ENCODE measurements around the gene CAMTA1.

Gene CAMTA1

DNA sequence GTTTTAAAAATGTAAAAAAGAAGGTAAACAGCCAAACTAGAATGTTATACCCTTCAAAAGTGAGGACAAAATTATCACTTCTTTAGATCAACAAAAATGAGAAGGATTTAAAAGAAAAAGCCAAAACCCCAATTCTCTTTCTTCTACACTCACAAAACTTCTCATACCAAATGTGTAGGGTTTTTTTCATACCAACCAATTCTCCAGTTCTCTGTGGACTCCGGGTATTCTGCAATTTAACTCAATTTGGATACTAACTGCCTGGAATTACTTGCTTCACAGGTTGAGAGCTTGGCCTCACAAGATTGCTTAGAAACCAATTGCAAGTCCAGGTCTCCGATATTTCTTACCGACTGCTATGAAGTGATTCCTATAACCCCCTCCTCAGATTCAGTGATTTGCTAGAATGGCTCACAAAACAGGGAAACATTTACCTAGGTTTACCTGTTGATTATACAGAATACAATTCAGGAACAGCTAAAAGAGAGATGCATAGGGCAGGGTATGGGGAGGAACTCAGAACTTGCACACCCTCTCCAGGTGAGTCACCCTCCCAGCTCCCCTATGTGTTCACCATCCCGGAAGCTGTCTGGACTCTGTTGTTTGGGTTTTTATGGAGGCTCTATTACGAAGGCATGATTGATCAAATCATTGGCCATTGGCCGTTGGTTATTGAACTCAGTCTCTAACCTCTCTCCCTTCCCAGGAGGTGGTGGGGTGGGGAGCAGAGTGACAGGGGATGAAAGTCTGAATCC lies 67.1 kb downstream of the CAMTA1 start:
- DNase-seq = no peak

GRCh38 chr1:6854166-6854565 lies 68.9 kb downstream of the CAMTA1 start:
- no peak for DNase-seq

DNA sequence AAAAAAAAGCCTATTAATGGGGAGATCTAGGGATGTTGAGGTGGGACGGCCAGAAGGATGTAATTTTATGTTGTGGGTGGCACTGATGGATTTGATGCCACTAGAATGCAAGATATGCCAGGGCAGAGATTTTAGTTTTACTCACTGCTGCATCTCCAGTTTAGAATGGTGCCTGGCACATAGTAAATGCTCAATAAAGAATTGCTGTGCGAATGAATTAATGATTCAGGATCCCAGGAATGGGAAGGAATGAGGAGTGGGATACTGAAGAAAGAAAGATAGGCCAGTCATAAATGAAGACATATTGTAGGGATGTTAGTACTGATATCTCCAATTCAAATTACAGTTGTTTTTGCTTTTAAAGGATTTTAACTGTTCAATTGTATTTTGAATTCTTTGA lies 72.6 kb downstream of the CAMTA1 start:
- DNase-seq = no peak

GRCh38 chr1:6858596-6858995 lies 73.3 kb downstream of the CAMTA1 start:
- DNase-seq = no peak

GRCh38 chr1:6859415-6860343 lies 74.4 kb downstream of the CAMTA1 start:
- no peak for DNase-seq

DNA sequence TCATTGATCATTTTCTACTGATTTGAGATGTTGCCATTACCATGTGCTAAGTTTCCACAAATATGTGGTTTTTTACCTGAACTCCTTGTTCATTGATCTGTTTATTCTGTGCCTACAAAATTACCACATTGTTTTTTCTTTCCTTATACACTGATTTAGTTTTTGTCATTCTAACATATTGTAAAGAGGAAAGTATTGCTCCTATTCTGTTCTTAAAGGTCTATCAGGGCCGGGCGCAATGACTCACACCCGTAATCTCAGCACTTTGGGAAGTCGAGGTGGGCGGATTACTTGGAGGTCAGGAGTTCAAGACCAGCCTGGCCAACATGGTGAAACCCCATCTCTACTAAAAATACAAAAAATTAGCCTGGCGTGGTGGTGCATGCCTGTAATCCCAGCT lies 75.1 kb downstream of the CAMTA1 start:
- no peak for DNase-seq

DNA sequence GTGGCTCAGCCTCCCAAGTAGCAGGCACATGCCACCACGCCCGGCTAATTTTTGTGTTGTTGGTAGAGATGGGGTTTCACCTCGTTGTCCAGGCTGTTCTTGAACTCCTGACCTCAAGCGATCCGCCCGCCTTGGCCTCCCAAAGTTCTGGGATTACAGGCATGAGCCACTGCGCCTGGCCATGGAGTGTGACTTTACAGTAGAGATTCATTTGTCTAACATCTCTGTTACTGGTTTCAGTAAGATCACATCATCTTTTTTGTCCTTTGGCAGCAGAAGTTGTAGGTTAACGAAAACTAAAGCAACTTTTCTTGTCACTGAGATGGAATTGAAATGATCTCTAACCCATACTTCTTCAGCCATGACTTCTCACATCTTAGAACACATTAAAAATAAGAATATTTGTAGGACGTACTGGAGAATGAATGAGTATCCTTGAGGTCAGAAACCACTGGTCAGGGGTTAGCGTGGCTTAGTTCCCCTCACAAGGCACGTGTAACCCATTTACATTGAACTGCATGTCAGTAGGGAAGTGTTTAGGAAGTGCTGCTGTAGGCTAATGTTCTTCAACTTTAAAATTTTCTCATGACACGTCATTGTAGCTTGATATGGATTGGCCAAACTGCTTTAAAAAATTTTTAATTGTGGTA lies 75.9 kb downstream of the CAMTA1 start:
- no peak for DNase-seq

GRCh38 chr1:6862906-6863305 lies 77.7 kb downstream of the CAMTA1 start:
- no peak for DNase-seq

- DNase-seq = no peak
Observed at GRCh38 chr1:6864166-6864565, 78.9 kb downstream of the CAMTA1 start.

- DNase-seq = no peak
Observed at GRCh38 chr1:6866825-6867224, 81.6 kb downstream of the CAMTA1 start.

GRCh38 chr1:6867321-6867720 lies 82.1 kb downstream of the CAMTA1 start:
- no peak for DNase-seq

- no peak for DNase-seq
Observed at GRCh38 chr1:6867729-6868659, 82.7 kb downstream of the CAMTA1 start.

GRCh38 chr1:6868660-6869380 lies 83.6 kb downstream of the CAMTA1 start:
- no peak for DNase-seq

DNA sequence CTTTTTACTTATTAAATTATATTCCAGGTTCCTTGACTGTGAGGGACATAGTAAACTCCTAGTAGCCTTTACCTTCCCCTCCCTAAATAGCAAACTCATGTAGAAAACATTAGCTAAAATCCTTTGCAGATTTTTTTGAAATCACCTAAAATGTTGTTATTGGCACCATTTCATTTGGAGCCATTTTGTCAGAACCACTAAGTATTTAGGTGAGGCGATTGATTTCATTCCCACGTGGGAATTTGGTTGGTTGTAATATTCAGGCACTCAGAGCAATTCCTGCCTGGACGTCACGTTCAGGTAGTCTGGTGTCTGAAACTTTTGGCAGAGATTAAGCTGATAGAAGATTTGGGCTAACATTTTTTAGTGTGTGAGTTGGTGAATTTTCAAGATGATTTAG lies 84.3 kb downstream of the CAMTA1 start:
- no peak for DNase-seq

DNA sequence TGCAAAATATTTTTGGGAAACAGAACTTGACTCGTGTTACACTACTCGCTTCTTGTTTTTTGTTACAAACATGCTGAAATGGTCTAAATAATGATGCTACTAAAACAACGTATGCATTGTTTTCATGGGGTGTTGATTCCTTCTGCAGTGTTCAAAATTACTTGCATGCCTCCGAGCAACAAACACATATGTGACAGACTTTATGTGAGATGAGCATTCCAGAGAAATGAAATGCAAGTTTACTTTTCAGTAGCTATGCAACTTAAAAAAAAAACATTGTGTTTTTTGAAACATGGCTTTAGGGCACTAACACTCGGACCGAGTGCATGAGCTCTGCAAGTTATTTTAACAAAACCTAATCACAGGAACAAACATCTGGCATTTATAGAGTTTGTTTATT lies 84.8 kb downstream of the CAMTA1 start:
- DNase-seq = no peak

DNA sequence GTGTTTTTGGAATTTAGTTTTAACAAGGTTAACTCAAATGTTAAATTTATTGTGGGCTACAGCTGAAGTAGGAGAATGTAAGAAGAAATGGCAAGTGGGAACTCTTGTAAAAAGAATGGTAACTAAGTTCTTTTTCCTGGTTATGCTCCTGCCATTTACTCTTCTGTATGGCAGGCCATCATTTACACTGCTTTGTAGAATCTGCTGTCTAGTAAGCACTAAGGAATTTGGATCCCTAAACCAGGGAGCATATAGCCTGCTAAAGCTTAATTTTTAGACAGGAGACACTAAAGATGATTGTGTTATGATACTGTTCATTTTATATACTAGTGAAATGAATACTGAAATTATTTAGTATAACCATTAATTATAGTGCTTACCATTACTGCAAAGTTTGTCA lies 85.3 kb downstream of the CAMTA1 start:
- DNase-seq = no peak

- no peak for DNase-seq
Observed at GRCh38 chr1:6871300-6871972, 86.2 kb downstream of the CAMTA1 start.

DNA sequence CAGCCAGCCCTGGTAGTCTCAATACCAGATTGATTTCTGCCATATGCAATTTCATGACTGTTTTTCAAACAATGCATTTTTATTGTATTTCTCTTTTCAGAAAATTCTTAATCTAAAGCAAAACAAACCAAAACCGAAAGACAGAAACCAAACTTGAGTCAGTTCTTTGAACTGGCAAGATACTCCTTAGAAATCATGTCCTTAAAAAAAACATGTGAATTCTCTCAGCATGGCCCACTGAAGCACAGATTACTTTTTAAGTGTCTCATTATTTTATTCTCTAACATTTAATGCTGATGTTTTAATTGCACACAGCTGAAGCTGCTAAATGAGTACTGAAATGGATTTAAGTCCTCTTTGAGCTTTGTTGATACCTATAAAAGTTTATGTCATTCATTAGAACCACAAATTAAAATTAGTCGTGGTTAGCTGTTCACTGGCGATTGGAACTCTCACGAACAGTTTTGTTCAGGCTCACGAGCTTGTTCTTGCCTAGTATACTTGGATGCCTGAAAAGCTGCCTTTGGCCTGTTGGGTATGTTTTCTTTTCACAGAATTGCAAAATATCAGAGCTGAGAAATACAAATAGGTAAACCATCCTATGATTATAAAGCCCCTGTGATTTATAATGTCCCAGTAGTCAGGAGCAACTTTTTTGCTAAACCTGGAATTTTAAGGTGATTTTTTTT lies 87.5 kb downstream of the CAMTA1 start:
- no peak for DNase-seq

- DNase-seq = no peak
Observed at GRCh38 chr1:6873298-6874015, 88.2 kb downstream of the CAMTA1 start.

GRCh38 chr1:6874298-6874697 lies 89.0 kb downstream of the CAMTA1 start:
- DNase-seq = no peak

Measured in activated CD8-positive, alpha-beta memory T cell treated with anti-CD3 and anti-CD28 coated beads for 24 hours (primary cell).